Measurements from ENCODE around the gene ZNF862. TPM values are rescaled to one million over a fixed set of nuclear protein-coding genes. Genes with fewer than 3 reads are reported as not detected.

The ZNF862 gene
- total and polyA plus RNA-seq, 2 of the 8 experiments (the other 6 are each of a cell fraction or from before 2014, with no cell fraction given) = 1.8 to 3.9 TPM

DNA sequence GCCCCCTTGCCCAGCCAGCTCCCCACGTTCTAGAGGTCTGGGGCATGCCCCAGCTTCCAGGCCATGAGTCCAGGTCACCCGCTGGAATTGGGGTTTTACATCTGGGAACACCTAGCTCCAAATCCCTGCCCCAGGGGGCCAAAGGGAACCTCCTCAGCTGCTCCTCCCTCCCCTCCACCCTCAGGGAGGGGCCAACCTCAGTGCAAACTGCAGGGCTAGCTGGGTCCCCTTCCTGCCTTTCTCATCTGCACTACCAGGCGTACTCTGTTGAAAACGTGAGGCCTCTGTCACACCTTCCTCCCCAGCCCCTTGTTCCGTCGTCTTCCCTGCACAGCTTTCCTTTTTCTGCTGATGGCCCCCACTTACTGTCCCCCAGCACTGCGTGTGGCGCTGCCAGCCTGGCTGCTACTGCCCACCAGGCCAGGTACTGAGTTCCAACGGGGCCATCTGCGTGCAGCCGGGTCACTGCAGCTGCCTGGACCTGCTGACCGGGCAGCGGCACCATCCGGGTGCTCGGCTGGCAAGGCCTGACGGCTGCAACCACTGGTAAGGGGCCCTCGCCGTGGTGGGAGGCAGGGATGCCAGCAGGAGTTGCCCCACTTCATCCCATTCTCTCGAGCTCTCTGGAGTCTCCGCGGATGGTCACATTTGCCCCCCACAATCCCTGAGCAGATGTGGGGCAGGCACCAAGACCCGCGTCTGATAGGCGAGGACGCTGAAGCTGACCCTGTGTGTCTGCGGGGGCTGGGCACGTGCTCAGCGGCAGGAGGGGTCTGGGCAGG lies 24.7 kb upstream of the ZNF862 start (continued):
- TF ChIP-seq TEAD4 (IDR thresholded peaks at IDR 0.05; ENCODE audit: low read depth, low read length) (no peak), GTF2F1 (IDR thresholded peaks at IDR 0.05; ENCODE audit: borderline replicate concordance, low read depth, low read length) (no peak), JUN (IDR thresholded peaks at IDR 0.05; ENCODE audit: low read depth, low read length) (no peak), CBX5 (IDR thresholded peaks at IDR 0.05; ENCODE audit: low read depth, low read length) (no peak), RBBP5 (IDR thresholded peaks at IDR 0.05; ENCODE audit: borderline replicate concordance, low read depth, low read length) (no peak)
- TF ChIP-seq, protein P1, sequence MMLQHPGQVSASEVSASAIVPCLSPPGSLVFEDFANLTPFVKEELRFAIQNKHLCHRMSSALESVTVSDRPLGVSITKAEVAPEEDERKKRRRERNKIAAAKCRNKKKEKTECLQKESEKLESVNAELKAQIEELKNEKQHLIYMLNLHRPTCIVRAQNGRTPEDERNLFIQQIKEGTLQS (IDR thresholded peaks at IDR 0.05; ENCODE audit: insufficient read depth, low read depth, low read length) = no peak
